Osteoblast (primary cell): ENCODE data around the gene COL27A1. TPM values are rescaled to one million over a fixed set of nuclear protein-coding genes. Genes with fewer than 3 reads are reported as not detected.

Experiments used
- DNase-seq: peaks from one replicate; pipeline ENCODE4 v3.0.0; 2011; ENCODE audit warnings: low spot score, mixed read lengths; ENCODE audit not compliant: insufficient read length; ENCODE audit errors: missing footprints
- H2AFZ ChIP-seq: 2 replicates; pipeline ENCODE4 v1.6.0; 2011; ENCODE audit warnings: mild to moderate bottlenecking, low read length
- H3K27ac ChIP-seq: 2 replicates; pipeline ENCODE4 v1.5.1; 2011; ENCODE audit warnings: mild to moderate bottlenecking, low read depth, low read length, moderate library complexity
- H3K27me3 ChIP-seq: 2 replicates; pipeline ENCODE4 v1.6.0; 2012; ENCODE audit warnings: mild to moderate bottlenecking, control low read depth, inconsistent platforms, low read length, moderate library complexity; ENCODE audit not compliant: insufficient read depth
- H3K36me3 ChIP-seq: 2 replicates; pipeline ENCODE4 v1.5.1; 2011; ENCODE audit warnings: mild to moderate bottlenecking, low read length, control low read depth, moderate library complexity; ENCODE audit not compliant: insufficient read depth
- H3K4me1 ChIP-seq: 2 replicates; pipeline ENCODE4 v1.5.1; 2011; ENCODE audit warnings: mild to moderate bottlenecking, low read length, control low read depth, moderate library complexity; ENCODE audit not compliant: insufficient read depth
- H3K4me2 ChIP-seq: 2 replicates; pipeline ENCODE4 v1.6.0; 2011; ENCODE audit warnings: mild to moderate bottlenecking, low read length; ENCODE audit not compliant: insufficient read depth
- H3K4me3 ChIP-seq: fragments of 200-600 bp; sonication (generic); 3 replicates; pipeline ENCODE4 v1.5.1; 2012; ENCODE audit warnings: mild to moderate bottlenecking, low read length, inconsistent platforms; ENCODE audit not compliant: insufficient read depth
- H3K79me2 ChIP-seq: 2 replicates; pipeline ENCODE4 v1.6.0; 2012; ENCODE audit warnings: mild to moderate bottlenecking, low read length, control low read depth, inconsistent platforms; ENCODE audit not compliant: insufficient read depth
- H3K9me3 ChIP-seq: 2 replicates; pipeline ENCODE4 v1.5.1; 2011; ENCODE audit warnings: low read depth, low read length, control low read depth
- H4K20me1 ChIP-seq: 2 replicates; pipeline ENCODE4 v1.6.0; 2012; ENCODE audit warnings: mild to moderate bottlenecking, low read length, control low read depth; ENCODE audit not compliant: insufficient read depth
- CTCF ChIP-seq: IDR thresholded peaks from 2 replicates; pipeline ENCODE4 v1.5.1; 2011; ENCODE audit warnings: mild to moderate bottlenecking, low read depth, low read length, moderate library complexity; ENCODE audit errors: extremely low read depth
- total RNA-seq: library from RNA; depleted of rRNA; stranded (reverse); fragments of >200 nt; gene quantifications from 2 replicates; pipeline ENCODE4 v1.2.3, GENCODE V29; 2012

The COL27A1 gene
- total RNA-seq, 1 donor, result 10.1 TPM

DNA sequence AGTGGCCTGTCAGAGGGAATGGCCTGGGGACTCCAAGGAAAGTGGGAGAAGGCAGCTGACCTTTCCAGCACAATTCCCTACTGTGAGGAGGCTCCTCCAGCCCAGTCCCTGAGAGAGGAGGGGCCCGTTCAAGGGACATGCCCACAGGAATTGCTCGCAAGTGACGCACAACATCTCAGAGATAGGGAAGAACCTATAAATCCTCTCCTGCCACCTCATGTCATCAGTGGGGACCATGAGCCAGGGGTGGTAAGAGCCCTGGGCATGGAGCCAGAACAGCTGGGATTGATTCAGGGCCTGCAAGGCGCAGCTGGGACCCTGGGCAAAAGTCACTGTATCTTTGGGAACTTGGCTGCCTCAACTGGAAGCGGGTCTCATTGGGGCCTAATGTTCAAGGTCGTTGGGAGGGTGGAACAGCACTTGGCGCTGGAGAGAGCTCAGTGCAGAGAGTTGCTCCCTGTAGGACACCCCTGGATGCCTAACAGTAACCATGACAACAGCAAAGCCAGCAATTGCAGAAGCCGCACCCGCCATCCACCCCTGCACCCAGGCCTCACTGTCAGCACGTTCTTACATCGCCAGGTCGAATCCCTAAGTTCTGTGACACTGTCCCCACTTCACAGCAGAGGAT, 126.3 kb downstream of the COL27A1 start:
- Histone ChIP-seq H3K4me3 (no peak overlapping the region), H3K4me1 (peaks cover 52% of the 10 kb centered on the region), H3K27me3 (no peaks in the 10 kb centered on the region), H2AFZ (no peak overlapping the region), H3K9me3 (no peaks in the 10 kb centered on the region), H3K36me3 (no peaks in the 10 kb centered on the region), H3K27ac (no peak overlapping the region), H3K79me2 (no peaks in the 10 kb centered on the region), H4K20me1 (peaks cover 6% of the 10 kb centered on the region), H3K4me2 (no peak overlapping the region)
- peak; percentile 35 for DNase-seq
- no peak for TF ChIP-seq CTCF

- peak; percentile 14 for DNase-seq
- Histone ChIP-seq H3K36me3 (no peaks in the 10 kb centered on the region), H3K9me3 (no peaks in the 10 kb centered on the region), H3K79me2 (no peaks in the 10 kb centered on the region), H3K4me3 (no peak overlapping the region), H3K27ac (no peak overlapping the region), H2AFZ (no peak overlapping the region), H3K27me3 (no peaks in the 10 kb centered on the region), H4K20me1 (peaks cover 1% of the 10 kb centered on the region), H3K4me2 (no peak overlapping the region), H3K4me1 (peaks cover 47% of the 10 kb centered on the region)
- no peak for TF ChIP-seq CTCF
Measured at GRCh38 chr9:114282104-114282485, 126.8 kb downstream of the COL27A1 start.

- no peak for TF ChIP-seq CTCF
- Histone ChIP-seq H4K20me1 (no peaks in the 10 kb centered on the region), H2AFZ (no peak overlapping the region), H3K4me1 (peaks cover 43% of the 10 kb centered on the region), H3K4me3 (no peak overlapping the region), H3K27me3 (no peaks in the 10 kb centered on the region), H3K4me2 (no peak overlapping the region), H3K27ac (peak overlapping the region; percentile 48), H3K79me2 (no peaks in the 10 kb centered on the region), H3K36me3 (no peaks in the 10 kb centered on the region), H3K9me3 (no peaks in the 10 kb centered on the region)
- no peak for DNase-seq
Measured at GRCh38 chr9:114282507-114282906, 127.2 kb downstream of the COL27A1 start.

- peak; percentile 91 for DNase-seq
- H3K4me3 ChIP-seq, result no peak overlapping the region
- no peaks in the 10 kb centered on the region for H3K9me3 ChIP-seq
- H3K4me2 ChIP-seq, result no peak overlapping the region
- peak overlapping the region; percentile 48 for H3K27ac ChIP-seq
- H3K4me1 ChIP-seq, result peaks cover 38% of the 10 kb centered on the region
- no peak for TF ChIP-seq CTCF
- H3K27me3 ChIP-seq, result no peaks in the 10 kb centered on the region
- no peaks in the 10 kb centered on the region for H4K20me1 ChIP-seq
- H2AFZ ChIP-seq, result no peak overlapping the region
- H3K36me3 ChIP-seq, result no peaks in the 10 kb centered on the region
- no peaks in the 10 kb centered on the region for H3K79me2 ChIP-seq
Measured at GRCh38 chr9:114282926-114283325, 127.6 kb downstream of the COL27A1 start.
